ENCODE measurements around the gene CUX1.

Gene CUX1

GRCh38 chr7:102080434-102081243 is 263.2 kb downstream of the CUX1 start:
- FAIRE-seq, result no peak

GRCh38 chr7:102081244-102081627 is 263.8 kb downstream of the CUX1 start:
- FAIRE-seq, result no peak

- no peak for FAIRE-seq
Measured at GRCh38 chr7:102082693-102083368, 265.4 kb downstream of the CUX1 start.

- FAIRE-seq, result no peak
Measured at GRCh38 chr7:102085218-102085772, 267.9 kb downstream of the CUX1 start.

- no peak for FAIRE-seq
Measured at GRCh38 chr7:102089175-102090098, 272.0 kb downstream of the CUX1 start.

DNA sequence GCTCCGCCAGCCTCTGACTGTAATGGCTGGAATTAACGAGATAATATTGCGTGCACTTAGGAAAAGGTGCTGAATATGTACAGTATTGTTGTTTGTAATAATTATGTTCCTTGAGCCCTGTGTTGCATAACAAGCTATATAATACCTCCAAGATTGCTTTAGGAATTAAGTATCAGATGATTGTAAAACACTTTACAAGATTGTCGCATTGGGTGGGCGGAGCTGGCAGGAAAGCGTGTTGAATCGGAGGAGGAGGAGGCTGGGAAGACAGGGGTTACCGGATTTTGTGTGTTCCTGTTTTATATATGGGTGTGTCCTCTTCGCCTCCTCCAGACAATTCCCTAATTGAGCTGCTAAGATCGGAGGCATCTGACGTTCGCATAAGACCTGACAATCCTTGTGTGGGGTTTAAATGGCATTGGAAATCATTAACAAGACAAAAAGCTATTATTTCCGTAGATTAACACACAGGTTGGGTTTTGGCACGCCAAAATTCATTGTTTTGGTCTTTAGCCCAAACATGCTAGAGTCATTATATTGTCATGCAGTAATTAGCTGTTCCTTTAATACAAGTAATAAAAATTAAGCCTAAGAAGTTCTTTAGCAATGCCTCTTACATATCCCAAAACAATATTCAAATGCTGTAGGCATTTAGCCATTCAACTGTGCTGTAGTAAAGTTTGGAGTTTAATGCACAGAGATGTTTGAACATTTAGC is 276.3 kb downstream of the CUX1 start:
- no peak for FAIRE-seq

GRCh38 chr7:102094316-102094650 is 276.9 kb downstream of the CUX1 start:
- FAIRE-seq, result no peak

DNA sequence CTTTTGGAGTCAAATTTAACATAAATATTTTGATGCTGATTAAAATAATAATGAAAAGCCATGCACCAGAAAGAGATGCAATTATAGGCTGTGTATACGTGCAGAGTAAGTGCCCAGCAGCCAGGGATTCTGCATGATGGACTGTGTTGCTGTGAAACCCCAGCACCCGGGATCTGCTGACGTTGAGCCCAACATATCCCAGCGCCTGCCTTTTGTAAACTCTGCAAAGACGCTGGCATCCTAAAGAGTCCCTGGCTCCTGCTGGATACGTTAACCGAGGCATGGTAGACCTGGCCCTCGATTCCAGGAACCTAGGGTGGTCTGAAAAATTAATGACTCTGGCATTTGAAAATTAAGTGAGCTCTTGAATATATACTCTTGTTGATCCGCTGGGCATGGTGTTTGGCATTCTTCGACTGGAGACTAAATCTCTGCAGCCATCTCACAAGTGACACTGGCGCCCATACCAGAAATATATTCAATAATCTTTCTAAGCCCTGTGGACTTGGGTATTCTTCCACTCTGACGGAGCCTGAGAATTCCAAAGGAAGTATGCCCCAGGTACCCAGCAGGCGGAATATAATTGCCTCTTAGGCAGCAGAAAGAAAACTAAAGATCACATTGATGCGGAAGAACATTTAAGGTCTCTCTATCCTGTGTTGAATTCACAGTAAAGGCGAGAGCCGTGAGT is 278.0 kb downstream of the CUX1 start:
- no peak for FAIRE-seq

DNA sequence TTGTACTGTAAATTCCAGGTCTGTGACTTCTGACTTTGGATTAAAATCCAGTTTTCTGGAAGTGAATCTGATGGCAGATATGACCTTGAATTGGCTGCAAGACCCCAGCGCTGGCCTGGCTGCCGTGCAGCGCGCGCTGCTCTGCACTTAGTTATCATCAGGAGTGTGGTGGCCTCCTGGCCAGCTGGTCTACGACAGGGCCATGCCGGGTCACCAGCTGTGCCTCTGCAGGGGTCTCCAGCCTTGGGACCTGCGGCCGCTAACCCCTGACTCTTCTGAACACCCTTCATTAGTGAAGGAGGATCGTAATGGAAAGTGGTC is 278.5 kb downstream of the CUX1 start:
- FAIRE-seq, result no peak

DNA sequence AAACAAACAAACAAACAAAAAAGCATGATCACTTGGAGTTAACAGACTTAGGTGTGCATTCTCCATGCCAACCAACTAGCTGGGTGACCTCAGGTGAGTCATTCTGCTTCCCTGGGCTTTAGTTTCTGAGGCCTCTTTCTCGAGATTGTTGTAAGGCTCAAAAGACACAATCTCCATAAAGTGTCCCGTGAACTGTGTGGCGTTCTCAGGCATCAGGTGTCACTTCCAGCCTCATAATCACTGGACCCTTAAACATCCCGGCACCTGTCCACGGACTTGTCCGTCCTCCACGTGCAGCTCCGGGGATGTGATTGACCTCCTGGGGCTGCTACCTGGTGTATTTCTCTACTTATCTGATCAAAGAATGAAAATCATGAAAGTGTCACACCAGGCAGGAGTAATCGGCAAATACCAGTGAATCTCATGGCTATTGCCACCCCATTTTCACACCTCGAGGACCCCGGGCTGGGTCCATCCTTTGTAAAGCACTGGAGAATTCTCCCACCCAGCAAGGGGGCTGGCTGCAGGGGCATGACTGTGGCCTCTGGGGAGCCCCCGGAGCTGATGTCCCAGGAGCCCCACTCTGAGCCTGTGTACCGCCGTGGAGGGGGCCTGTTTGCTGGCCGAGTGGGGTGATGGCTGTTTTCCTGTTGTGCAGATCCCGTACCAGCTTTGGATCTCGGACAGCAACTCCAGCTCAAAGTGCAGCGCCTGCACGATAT is 279.4 kb downstream of the CUX1 start:
- FAIRE-seq, result no peak

DNA sequence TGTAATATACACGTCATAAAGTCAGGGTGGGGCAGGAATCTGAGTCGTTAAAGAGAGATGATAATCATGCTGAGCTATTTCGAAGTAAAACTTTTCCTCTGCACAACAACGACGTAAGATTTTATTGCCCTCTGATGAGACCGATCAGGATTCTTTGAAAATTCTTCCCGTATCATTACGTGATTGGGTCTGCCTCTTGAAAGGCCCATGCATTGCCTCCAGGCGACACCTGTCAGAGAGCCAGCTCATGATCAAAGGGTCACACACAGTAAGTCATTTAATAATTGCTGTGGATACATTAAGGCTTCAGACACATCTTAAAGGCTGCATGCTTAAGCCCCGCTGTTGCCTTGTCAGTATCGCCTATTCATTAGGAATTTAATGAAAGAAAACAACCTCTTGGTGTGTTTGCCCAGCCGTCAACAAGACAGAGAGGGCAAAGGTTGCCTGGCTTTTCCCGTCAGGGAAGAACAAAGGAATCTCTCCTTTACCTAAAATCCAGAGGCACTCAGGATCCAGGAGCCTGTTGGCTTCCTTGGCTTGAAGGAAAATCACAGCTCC is 280.3 kb downstream of the CUX1 start:
- no peak for FAIRE-seq

GRCh38 chr7:102098986-102099385 is 281.6 kb downstream of the CUX1 start:
- no peak for FAIRE-seq

GRCh38 chr7:102099474-102099873 is 282.0 kb downstream of the CUX1 start:
- no peak for FAIRE-seq

GRCh38 chr7:102101111-102101551 is 283.7 kb downstream of the CUX1 start:
- FAIRE-seq, result no peak

- no peak for FAIRE-seq
Measured at GRCh38 chr7:102101926-102102325, 284.5 kb downstream of the CUX1 start.

DNA sequence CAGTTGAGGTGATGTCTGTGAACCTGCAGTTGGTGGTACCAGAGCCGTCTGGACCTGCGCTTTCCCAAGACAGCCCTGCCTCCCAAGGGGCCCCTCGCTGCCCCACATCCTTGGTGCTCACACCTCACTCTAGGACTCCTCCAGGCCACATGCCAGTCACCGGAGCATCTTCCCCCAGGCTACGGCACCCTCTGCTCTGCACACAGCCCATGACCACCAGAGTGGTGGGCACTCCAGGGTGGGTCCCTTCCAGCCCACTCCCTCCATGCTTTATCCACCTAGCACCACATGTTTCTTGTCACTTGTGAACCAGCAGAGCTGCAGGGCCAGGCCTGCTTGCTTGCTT is 285.6 kb downstream of the CUX1 start:
- no peak for FAIRE-seq

GRCh38 chr7:102104245-102104644 is 286.8 kb downstream of the CUX1 start:
- no peak for FAIRE-seq

DNA sequence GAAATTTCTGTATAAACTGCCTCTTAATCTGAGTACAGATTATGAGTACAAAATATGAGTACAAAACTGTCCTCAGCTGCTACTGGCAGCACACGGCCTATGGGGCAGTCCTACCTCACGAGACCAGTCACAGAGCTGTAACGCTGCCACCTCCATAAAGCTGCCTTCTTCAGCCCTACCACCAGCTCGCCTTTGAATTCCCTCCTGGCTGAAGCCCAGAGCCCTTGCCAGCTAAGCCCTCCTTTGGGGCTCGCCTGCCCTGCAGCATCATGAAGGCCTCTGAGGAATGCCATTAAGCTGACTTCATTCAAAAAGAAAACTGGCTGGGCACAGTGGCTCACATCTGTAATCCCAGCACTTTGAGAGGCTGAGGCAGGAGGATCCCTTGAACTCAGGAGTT is 289.2 kb downstream of the CUX1 start:
- FAIRE-seq, result no peak

- FAIRE-seq, result no peak
Measured at GRCh38 chr7:102107474-102108104, 290.2 kb downstream of the CUX1 start.

Data from A204.1 (cell line).